ENCODE results near the gene HSPA8.
A peak's percentile ranks its signal among the peaks of the same experiment; 100 is the strongest.

The HSPA8 gene

GRCh38 chr11:123056835-123057491, 5.0 kb downstream of the HSPA8 start:
- H3K9ac ChIP-seq = no peak overlapping the region
- no peak overlapping the region for H2AFZ ChIP-seq
- no peaks in the 10 kb centered on the region for H3K36me3 ChIP-seq (ENCODE audit: control insufficient read depth, insufficient read depth, low read length)
- no peak overlapping the region for H3K4me2 ChIP-seq (ENCODE audit: low read length)
- H3K9me3 ChIP-seq (ENCODE audit: control insufficient read depth, low read length) = no peaks in the 10 kb centered on the region
- peaks cover 5% of the 10 kb centered on the region for H3K79me2 ChIP-seq
- H3K27me3 ChIP-seq (ENCODE audit: control insufficient read depth, insufficient read depth, low read length) = no peaks in the 10 kb centered on the region
- TF ChIP-seq CTCF (IDR thresholded peaks at IDR 0.05) = no peak
- no peak overlapping the region for H3K4me3 ChIP-seq (ENCODE audit: low read depth, low read length)
- no peak overlapping the region for H3K27ac ChIP-seq
- H3K4me1 ChIP-seq = peaks cover 8% of the 10 kb centered on the region

- H2AFZ ChIP-seq = no peak overlapping the region
- no peaks in the 10 kb centered on the region for H3K9me3 ChIP-seq (ENCODE audit: control insufficient read depth, low read length)
- no peaks in the 10 kb centered on the region for H3K79me2 ChIP-seq
- H3K36me3 ChIP-seq (ENCODE audit: control insufficient read depth, insufficient read depth, low read length) = no peaks in the 10 kb centered on the region
- TF ChIP-seq CTCF (IDR thresholded peaks at IDR 0.05) = no peak
- H3K4me2 ChIP-seq (ENCODE audit: low read length) = no peak overlapping the region
- peaks cover 8% of the 10 kb centered on the region for H3K4me1 ChIP-seq
- H3K9ac ChIP-seq = no peak overlapping the region
- H3K27me3 ChIP-seq (ENCODE audit: control insufficient read depth, insufficient read depth, low read length) = no peaks in the 10 kb centered on the region
- H3K4me3 ChIP-seq (ENCODE audit: low read depth, low read length) = no peak overlapping the region
- no peak overlapping the region for H3K27ac ChIP-seq
Observed at GRCh38 chr11:123055191-123055901, 6.6 kb downstream of the HSPA8 start.

- Histone ChIP-seq H3K4me3 (ENCODE audit: low read depth, low read length) (no peak overlapping the region), H3K9ac (no peak overlapping the region), H3K27me3 (ENCODE audit: control insufficient read depth, insufficient read depth, low read length) (no peaks in the 10 kb centered on the region), H3K79me2 (no peaks in the 10 kb centered on the region), H3K36me3 (ENCODE audit: control insufficient read depth, insufficient read depth, low read length) (no peaks in the 10 kb centered on the region), H3K27ac (no peak overlapping the region), H3K9me3 (ENCODE audit: control insufficient read depth, low read length) (no peaks in the 10 kb centered on the region), H3K4me1 (peaks cover 8% of the 10 kb centered on the region), H3K4me2 (ENCODE audit: low read length) (no peak overlapping the region), H2AFZ (no peak overlapping the region)
- TF ChIP-seq CTCF (IDR thresholded peaks at IDR 0.05) = peak; percentile 59
Observed at GRCh38 chr11:123054301-123055065, 7.5 kb downstream of the HSPA8 start.

GRCh38 chr11:123052901-123053721, 8.8 kb downstream of the HSPA8 start:
- Histone ChIP-seq H2AFZ (no peak overlapping the region), H3K36me3 (ENCODE audit: control insufficient read depth, insufficient read depth, low read length) (no peaks in the 10 kb centered on the region), H3K4me2 (ENCODE audit: low read length) (no peak overlapping the region), H3K4me1 (no peaks in the 10 kb centered on the region), H3K9ac (no peak overlapping the region), H3K79me2 (no peaks in the 10 kb centered on the region), H3K27ac (no peak overlapping the region), H3K27me3 (ENCODE audit: control insufficient read depth, insufficient read depth, low read length) (no peaks in the 10 kb centered on the region), H3K4me3 (ENCODE audit: low read depth, low read length) (no peak overlapping the region), H3K9me3 (ENCODE audit: control insufficient read depth, low read length) (no peaks in the 10 kb centered on the region)
- TF ChIP-seq CTCF (IDR thresholded peaks at IDR 0.05) = no peak

All from parathyroid adenoma (tissue), 2 donors.